ENCODE data around the gene TRPC1.
"Not testable (repeated sequence)": the region's sequence is repeated elsewhere in the genome, so short reads cannot be mapped to it uniquely, and the experiment has no call there.

Gene TRPC1

GRCh38 chr3:142723968-142724681, at the start of gene TRPC1:
TRPC1 (plus strand) TSS chr3:142724034; CDS start chr3:142724560, 526 bp downstream.
- DNase-seq, result peak; percentile 68

- DNase-seq, result no peak
Observed at GRCh38 chr3:142676151-142676550, 47.7 kb upstream of the TRPC1 start.

- DNase-seq, result no peak
Observed at GRCh38 chr3:142680710-142681109, 43.1 kb upstream of the TRPC1 start.

GRCh38 chr3:142690613-142691012, 33.2 kb upstream of the TRPC1 start:
- DNase-seq, result no peak

GRCh38 chr3:142691527-142691926, 32.3 kb upstream of the TRPC1 start:
- DNase-seq, result no peak

- DNase-seq, result no peak
Observed at GRCh38 chr3:142693136-142693853, 30.5 kb upstream of the TRPC1 start.

- no peak for DNase-seq
Observed at GRCh38 chr3:142694225-142694624, 29.6 kb upstream of the TRPC1 start.

- no peak for DNase-seq
Observed at GRCh38 chr3:142705198-142705597, 18.6 kb upstream of the TRPC1 start.

GRCh38 chr3:142706321-142707127, 17.3 kb upstream of the TRPC1 start:
- no peak for DNase-seq

- no peak for DNase-seq
Observed at GRCh38 chr3:142709207-142709606, 14.6 kb upstream of the TRPC1 start.

GRCh38 chr3:142714882-142715281, 9.0 kb upstream of the TRPC1 start:
- not testable (repeated sequence) for DNase-seq

GRCh38 chr3:142716102-142716501, 7.7 kb upstream of the TRPC1 start:
- no peak for DNase-seq

GRCh38 chr3:142723665-142723967, 218 bp upstream of the TRPC1 start:
- DNase-seq, result no peak

- peak; percentile 45 for DNase-seq
Observed at GRCh38 chr3:142724682-142725356, 985 bp downstream of the TRPC1 start.

GRCh38 chr3:142725357-142725739, 1.5 kb downstream of the TRPC1 start:
- DNase-seq, result no peak

GRCh38 chr3:142726017-142726416, 2.2 kb downstream of the TRPC1 start:
- no peak for DNase-seq

GRCh38 chr3:142732066-142732465, 8.2 kb downstream of the TRPC1 start:
- DNase-seq, result no peak

GRCh38 chr3:142734834-142735233, 11.0 kb downstream of the TRPC1 start:
- DNase-seq, result no peak

- DNase-seq, result no peak
Observed at GRCh38 chr3:142735462-142735861, 11.6 kb downstream of the TRPC1 start.

GRCh38 chr3:142738396-142738795, 14.6 kb downstream of the TRPC1 start:
- DNase-seq, result no peak

- no peak for DNase-seq
Observed at GRCh38 chr3:142746646-142747045, 22.8 kb downstream of the TRPC1 start.

- DNase-seq, result not testable (repeated sequence)
Observed at GRCh38 chr3:142750531-142750930, 26.7 kb downstream of the TRPC1 start.

GRCh38 chr3:142752605-142753004, 28.8 kb downstream of the TRPC1 start:
- not testable (repeated sequence) for DNase-seq

Measured in kidney glomerular epithelial cell (primary cell).